ENCODE results near the gene NPRL2.

DNA sequence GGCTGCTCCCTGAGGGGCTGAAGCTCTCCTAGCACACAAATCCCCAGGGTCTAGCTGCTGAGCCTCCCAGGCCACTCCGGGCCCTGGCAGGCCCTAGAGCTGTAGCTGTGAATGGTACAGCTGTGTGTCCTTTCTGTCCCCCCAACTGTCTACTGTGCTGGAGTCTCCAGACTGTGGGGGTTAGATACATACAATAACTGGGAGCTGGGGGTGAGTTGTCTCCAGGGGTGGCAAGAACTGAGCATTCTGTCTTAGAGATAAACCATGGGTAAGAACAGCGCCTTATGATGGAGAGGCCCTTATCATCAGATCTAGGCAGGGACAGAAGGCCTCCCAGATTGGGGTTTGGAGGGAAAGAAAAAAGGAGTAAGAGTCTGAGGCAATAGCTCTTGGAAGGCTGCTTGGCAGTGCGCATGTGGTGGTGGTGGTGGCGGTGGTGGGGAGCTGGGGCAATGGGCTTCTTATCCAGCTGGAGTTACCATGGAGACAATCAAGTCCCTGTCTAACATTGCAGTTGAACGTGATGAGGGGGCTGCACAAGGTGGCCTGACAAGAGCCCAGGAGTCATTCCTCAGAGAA is 3.7 kb upstream of the NPRL2 start:
- no peak for TF ChIP-seq SIX5 (IDR thresholded peaks at IDR 0.05; ENCODE audit: low read depth, low read length)
- no peak for TF ChIP-seq EZH2 (IDR thresholded peaks at IDR 0.05; ENCODE audit: low read depth, low read length, severe bottlenecking)
- no peak for TF ChIP-seq YY1 (IDR thresholded peaks at IDR 0.05; ENCODE audit: low read depth, low read length)
- no peak for TF ChIP-seq RNF2 (IDR thresholded peaks at IDR 0.05; ENCODE audit: borderline replicate concordance, low read depth, low read length, missing control alignments, poor library complexity, severe bottlenecking)

All from H1 (cell line).